ENCODE results near the gene HFM1. TPM values are rescaled to one million over a fixed set of nuclear protein-coding genes. Genes with fewer than 3 reads are reported as not detected.
"Not testable (repeated sequence)": the region's sequence is repeated elsewhere in the genome, so short reads cannot be mapped to it uniquely, and the experiment has no call there.

HFM1 gene
- total and polyA plus RNA-seq, 2 donors (not counting 3 experiments of a cell fraction or from before 2014, with no cell fraction given), result 0.11 TPM; not detected in 1

GRCh38 chr1:91450260-91450659 is 45.6 kb upstream of the HFM1 start:
- no peak for FAIRE-seq
- peaks cover 0 to 1% of the 10 kb centered on the region in 2 experiments for H3K27me3 ChIP-seq (ENCODE audit: control insufficient read depth in 2 of 2, insufficient read depth in 2 of 2, low read length in 2 of 2)
- H4K20me1 ChIP-seq (replicated peaks; ENCODE audit: control insufficient read depth, extremely low read depth, insufficient read depth, low read length), result no peaks in the 10 kb centered on the region
- no peaks in the 10 kb centered on the region for H3K9me3 ChIP-seq (replicated peaks; ENCODE audit: control insufficient read depth, insufficient read depth, low read length)
- H3K9ac ChIP-seq (replicated peaks; ENCODE audit: extremely low read depth, insufficient read depth, low read length), result no peak overlapping the region
- H3K79me2 ChIP-seq (ENCODE audit: control insufficient read depth, insufficient read depth, low read length), result no peaks in the 10 kb centered on the region
- H3K4me1 ChIP-seq (ENCODE audit: control insufficient read depth, extremely low read depth, insufficient read depth, low read length), result no peaks in the 10 kb centered on the region
- dilution Hi-C loops (cut with MboI; ENCODE audit: extremely low pct_ligation_motif_present, low sequenced_read_pairs), result no loop called here
- H3K27ac ChIP-seq (ENCODE audit: insufficient read depth, low read depth, low read length), result no peak overlapping the region
- H3K4me3 ChIP-seq (replicated peaks in 1 of 3; ENCODE audit: insufficient read depth in 1 of 3, low read depth in 1 of 3, low read length in 3 of 3), result no peak overlapping the region
- H3K9me1 ChIP-seq (replicated peaks; ENCODE audit: control insufficient read depth, extremely low read depth, insufficient read depth, low read length), result no peaks in the 10 kb centered on the region
- no peak for DNase-seq (ENCODE audit: low read depth, low spot score)
- H3K4me2 ChIP-seq (ENCODE audit: insufficient read depth, low read length), result no peak overlapping the region
- TF ChIP-seq CTCF (IDR thresholded peaks at IDR 0.05; ENCODE audit: extremely low read depth in 1 of 2, insufficient read depth in 1 of 2, low read depth in 1 of 2, low read length in 2 of 2), result no peak
- no peak for TF ChIP-seq MAX (IDR thresholded peaks at IDR 0.05; ENCODE audit: insufficient read depth, insufficient read length)
- no peak for TF ChIP-seq GATA2 (IDR thresholded peaks at IDR 0.05; ENCODE audit: insufficient read depth, insufficient read length, low read depth, low read length)
- TF ChIP-seq JUN (IDR thresholded peaks at IDR 0.05; ENCODE audit: borderline replicate concordance, insufficient read depth, insufficient read length, low read depth), result no peak
- TF ChIP-seq FOS (IDR thresholded peaks at IDR 0.05; ENCODE audit: borderline replicate concordance, insufficient read depth, low read length), result no peak
- no peak for TF ChIP-seq MYC (IDR thresholded peaks at IDR 0.05; ENCODE audit: low read depth, low read length)
- no peak for TF ChIP-seq POLR2A (IDR thresholded peaks at IDR 0.05; ENCODE audit: low read depth, low read length)
- no peak for TF ChIP-seq POLR2AphosphoS5 (IDR thresholded peaks at IDR 0.05; ENCODE audit: insufficient read depth, low read depth, low read length)
- no peak for TF ChIP-seq EZH2 (IDR thresholded peaks at IDR 0.05; ENCODE audit: borderline replicate concordance, low read depth, low read length, severe bottlenecking)
- no TSS peak for BruUV-seq (replicated peaks)
- ChIA-PET CTCF (interaction anchor here (1.0 to 1.2 kb wide), 2 partner anchors 9 to 15 kb away, joined by 3 to 6 read pairs; no protein-coding TSS in a partner anchor), POLR2A (no interaction called here)
- H2AFZ ChIP-seq (ENCODE audit: low read depth, low read length), result no peak overlapping the region
- H3K36me3 ChIP-seq (ENCODE audit: control insufficient read depth in 2 of 2, extremely low read depth in 1 of 2, insufficient read depth in 2 of 2, low read length in 2 of 2), result no peaks in the 10 kb centered on the region
- intact Hi-C loops (cut with micrococcal nuclease), result no loop called here

GRCh38 chr1:91447782-91448181 is 43.1 kb upstream of the HFM1 start:
- H4K20me1 ChIP-seq (replicated peaks; ENCODE audit: control insufficient read depth, extremely low read depth, insufficient read depth, low read length); POLR2A ChIA-PET; intact Hi-C loops (cut with micrococcal nuclease); dilution Hi-C loops (cut with MboI; ENCODE audit: extremely low pct_ligation_motif_present, low sequenced_read_pairs); H3K27ac ChIP-seq (ENCODE audit: insufficient read depth, low read depth, low read length); H3K79me2 ChIP-seq (ENCODE audit: control insufficient read depth, insufficient read depth, low read length); H3K9me3 ChIP-seq (replicated peaks; ENCODE audit: control insufficient read depth, insufficient read depth, low read length); H3K4me3 ChIP-seq (replicated peaks in 1 of 3; ENCODE audit: insufficient read depth in 1 of 3, low read depth in 1 of 3, low read length in 3 of 3); FAIRE-seq; H3K9ac ChIP-seq (replicated peaks; ENCODE audit: extremely low read depth, insufficient read depth, low read length); CTCF ChIA-PET; H3K36me3 ChIP-seq (ENCODE audit: control insufficient read depth in 2 of 2, extremely low read depth in 1 of 2, insufficient read depth in 2 of 2, low read length in 2 of 2); H3K27me3 ChIP-seq (ENCODE audit: control insufficient read depth in 2 of 2, insufficient read depth in 2 of 2, low read length in 2 of 2); BruUV-seq (replicated peaks); H3K4me1 ChIP-seq (ENCODE audit: control insufficient read depth, extremely low read depth, insufficient read depth, low read length); DNase-seq (ENCODE audit: low read depth, low spot score); H3K4me2 ChIP-seq (ENCODE audit: insufficient read depth, low read length); H2AFZ ChIP-seq (ENCODE audit: low read depth, low read length); H3K9me1 ChIP-seq (replicated peaks; ENCODE audit: control insufficient read depth, extremely low read depth, insufficient read depth, low read length): not testable (repeated sequence)

- H3K36me3 ChIP-seq (ENCODE audit: control insufficient read depth in 2 of 2, extremely low read depth in 1 of 2, insufficient read depth in 2 of 2, low read length in 2 of 2); BruUV-seq (replicated peaks); H4K20me1 ChIP-seq (replicated peaks; ENCODE audit: control insufficient read depth, extremely low read depth, insufficient read depth, low read length); H3K27me3 ChIP-seq (ENCODE audit: control insufficient read depth in 2 of 2, insufficient read depth in 2 of 2, low read length in 2 of 2); H3K27ac ChIP-seq (ENCODE audit: insufficient read depth, low read depth, low read length); H3K4me1 ChIP-seq (ENCODE audit: control insufficient read depth, extremely low read depth, insufficient read depth, low read length); POLR2A ChIA-PET; DNase-seq (ENCODE audit: low read depth, low spot score); dilution Hi-C loops (cut with MboI; ENCODE audit: extremely low pct_ligation_motif_present, low sequenced_read_pairs); H2AFZ ChIP-seq (ENCODE audit: low read depth, low read length); FAIRE-seq; H3K79me2 ChIP-seq (ENCODE audit: control insufficient read depth, insufficient read depth, low read length); H3K9ac ChIP-seq (replicated peaks; ENCODE audit: extremely low read depth, insufficient read depth, low read length); H3K4me3 ChIP-seq (replicated peaks in 1 of 3; ENCODE audit: insufficient read depth in 1 of 3, low read depth in 1 of 3, low read length in 3 of 3); H3K9me3 ChIP-seq (replicated peaks; ENCODE audit: control insufficient read depth, insufficient read depth, low read length); H3K4me2 ChIP-seq (ENCODE audit: insufficient read depth, low read length); H3K9me1 ChIP-seq (replicated peaks; ENCODE audit: control insufficient read depth, extremely low read depth, insufficient read depth, low read length): not testable (repeated sequence)
- CTCF ChIA-PET, result interaction anchor here (1.7 kb wide), 1 partner anchor 8 kb away, joined by 6 read pairs; no protein-coding TSS in a partner anchor
- intact Hi-C loops (cut with micrococcal nuclease), result loop anchor here (2.0 to 5.0 kb wide), 3 partner anchors 59 to 485 kb away; partner anchors contain the start of gene CDC7
Measured at GRCh38 chr1:91441980-91442379, 37.3 kb upstream of the HFM1 start.
